ENCODE results near the gene AP1G2. TPM values are rescaled to one million over a fixed set of nuclear protein-coding genes. Genes with fewer than 3 reads are reported as not detected.
"Not testable (repeated sequence)": the region's sequence is repeated elsewhere in the genome, so short reads cannot be mapped to it uniquely, and the experiment has no call there.

Gene AP1G2
- total and polyA plus RNA-seq, 2 of the 4 experiments (the other 2 are of a cell fraction) = 2.9 to 19.2 TPM

- H2AK9ac ChIP-seq (replicated peaks; ENCODE audit: low read depth, low read length, poor library complexity); DNase-seq; H3K14ac ChIP-seq (replicated peaks; ENCODE audit: low read depth, low read length); BruUV-seq (replicated peaks); H4K91ac ChIP-seq (ENCODE audit: insufficient read depth, low read depth, low read length); H2BK120ac ChIP-seq (ENCODE audit: low read depth, low read length); H3K9me3 ChIP-seq (ENCODE audit: control insufficient read depth, insufficient read depth, low read length); H3K56ac ChIP-seq (ENCODE audit: extremely low read depth, insufficient read depth, low read length); H3K23ac ChIP-seq (ENCODE audit: low read depth, low read length); H3K79me1 ChIP-seq (ENCODE audit: low read depth in 1 of 2, low read length in 2 of 2); H3K27ac ChIP-seq (ENCODE audit: insufficient read depth, low read length); POLR2A ChIA-PET (ENCODE audit: unreplicated experiment); H2AK5ac ChIP-seq (ENCODE audit: low read depth, low read length); H2BK5ac ChIP-seq (ENCODE audit: low read depth, low read length, poor library complexity, severe bottlenecking); H4K20me1 ChIP-seq (ENCODE audit: insufficient read depth, low read length); H2AFZ ChIP-seq (replicated peaks; ENCODE audit: low read length, poor library complexity); H3K4me1 ChIP-seq (ENCODE audit: control insufficient read depth, insufficient read depth, low read length); H3K27me3 ChIP-seq (ENCODE audit: control insufficient read depth, insufficient read depth, low read length); dilution Hi-C loops (cut with HindIII; ENCODE audit: low sequenced_read_pairs, unreplicated experiment); H4K5ac ChIP-seq (ENCODE audit: low read depth, low read length); H3K36me3 ChIP-seq (ENCODE audit: control insufficient read depth, insufficient read depth, low read length); CTCF ChIA-PET; H2BK15ac ChIP-seq (ENCODE audit: low read depth, low read length); ATAC-seq (ENCODE audit: low read depth); H4K8ac ChIP-seq (ENCODE audit: low read depth in 2 of 2, low read length in 2 of 2); H3K9me1 ChIP-seq (ENCODE audit: insufficient read depth, low read length); intact Hi-C loops (cut with micrococcal nuclease); H3K18ac ChIP-seq (ENCODE audit: low read depth, low read length); H2BK20ac ChIP-seq (ENCODE audit: low read depth, low read length); in situ Hi-C loops (cut with MboI; ENCODE audit: low sequenced_read_pairs); H3K4ac ChIP-seq (ENCODE audit: low read depth, low read length); H3K9ac ChIP-seq (ENCODE audit: low read depth, low read length); H3K4me3 ChIP-seq (ENCODE audit: insufficient read depth, low read depth, low read length); H3K4me2 ChIP-seq (ENCODE audit: low read depth, low read length): not testable (repeated sequence)
- WGBS, 2 experiments (ENCODE audit: extremely low coverage in 2 of 2, insufficient read length in 1 of 2) = 100% methylated on average over 1 of the region's 6 CpGs; no CpG with 5 or more reads in 1 of the 2 experiments
These were observed 30.7 kb downstream of the AP1G2 start for GRCh38 chr14:23536906-23537305.

Data from IMR-90 (cell line).